ENCODE measurements around the gene LRRC8E.

LRRC8E gene

GRCh38 chr19:7924651-7925170 lies 36.4 kb downstream of the LRRC8E start:
- no peaks in the 10 kb centered on the region for H3K9me3 Mint-ChIP-seq
- H3K27ac Mint-ChIP-seq, result no peak overlapping the region
- H3K4me3 Mint-ChIP-seq, result peak overlapping the region in 2 of 3 experiments; percentile 56 to 68
- TF ChIP-seq CTCF (IDR thresholded peaks at IDR 0.05; ENCODE audit: unreplicated experiment in 3 of 3), result no peak
- peaks cover 10% of the 10 kb centered on the region for H3K27me3 Mint-ChIP-seq (ENCODE audit: low read depth)
- H3K4me1 Mint-ChIP-seq, result peaks cover 31% of the 10 kb centered on the region
- H3K36me3 Mint-ChIP-seq (ENCODE audit: low read depth), result peaks cover 5% of the 10 kb centered on the region

GRCh38 chr19:7925171-7925851 lies 37.0 kb downstream of the LRRC8E start:
- TF ChIP-seq CTCF (IDR thresholded peaks at IDR 0.05; ENCODE audit: unreplicated experiment in 3 of 3), result peak; percentile 95 to 99 (median 96)
- no peaks in the 10 kb centered on the region for H3K9me3 Mint-ChIP-seq
- H3K27me3 Mint-ChIP-seq (ENCODE audit: low read depth), result peaks cover 4% of the 10 kb centered on the region
- peaks cover 25% of the 10 kb centered on the region for H3K4me1 Mint-ChIP-seq
- H3K4me3 Mint-ChIP-seq, result peak overlapping the region; percentile 87 to 93 (median 91)
- peaks cover 5% of the 10 kb centered on the region for H3K36me3 Mint-ChIP-seq (ENCODE audit: low read depth)
- H3K27ac Mint-ChIP-seq, result peak overlapping the region in 2 of 3 experiments; percentile 74 to 86

- Mint-ChIP-seq H3K4me1 (peaks cover 20% of the 10 kb centered on the region), H3K4me3 (peak within 1 kb of the TSS; percentile 88 to 93 (median 91)), H3K27me3 (ENCODE audit: low read depth) (no peaks in the 10 kb centered on the region), H3K36me3 (ENCODE audit: low read depth) (peaks cover 5% of the 10 kb centered on the region), H3K27ac (peak within 1 kb of the TSS; percentile 75 to 91 (median 86)), H3K9me3 (no peaks in the 10 kb centered on the region)
- TF ChIP-seq CTCF (IDR thresholded peaks at IDR 0.05; ENCODE audit: unreplicated experiment in 3 of 3), result peak; percentile 8 to 9 (median 9)
These were observed 37.9 kb downstream of the LRRC8E start, which contains the start of gene CTXN1 for GRCh38 chr19:7926021-7926726. Gene CTXN1 (minus strand): TSS chr19:7926135. CDS start chr19:7925538, 597 bp downstream.

- peak overlapping the region; percentile 85 to 90 (median 88) for H3K4me3 Mint-ChIP-seq
- no peaks in the 10 kb centered on the region for H3K27me3 Mint-ChIP-seq (ENCODE audit: low read depth)
- peak in 1 of 3 experiments; percentile 1 for TF ChIP-seq CTCF (IDR thresholded peaks at IDR 0.05; ENCODE audit: unreplicated experiment in 3 of 3)
- H3K9me3 Mint-ChIP-seq, result no peaks in the 10 kb centered on the region
- H3K27ac Mint-ChIP-seq, result peak overlapping the region; percentile 71 to 91 (median 75)
- H3K36me3 Mint-ChIP-seq (ENCODE audit: low read depth), result peaks cover 5% of the 10 kb centered on the region
- peaks cover 18% of the 10 kb centered on the region for H3K4me1 Mint-ChIP-seq
These were observed 38.7 kb downstream of the LRRC8E start for GRCh38 chr19:7926727-7927604.

GRCh38 chr19:7927605-7928333 lies 39.5 kb downstream of the LRRC8E start:
- no peak for TF ChIP-seq CTCF (IDR thresholded peaks at IDR 0.05; ENCODE audit: unreplicated experiment in 3 of 3)
- H3K9me3 Mint-ChIP-seq, result no peaks in the 10 kb centered on the region
- H3K4me1 Mint-ChIP-seq, result peaks cover 18% of the 10 kb centered on the region
- peaks cover 5% of the 10 kb centered on the region for H3K36me3 Mint-ChIP-seq (ENCODE audit: low read depth)
- H3K27me3 Mint-ChIP-seq (ENCODE audit: low read depth), result no peaks in the 10 kb centered on the region
- peak overlapping the region; percentile 79 to 89 (median 80) for H3K27ac Mint-ChIP-seq
- H3K4me3 Mint-ChIP-seq, result peak overlapping the region in 2 of 3 experiments; percentile 71 to 77

Data from nephron (organoid).